ENCODE data around the gene MYL3. TPM values are rescaled to one million over a fixed set of nuclear protein-coding genes. Genes with fewer than 3 reads are reported as not detected.
"Not testable (repeated sequence)": the region's sequence is repeated elsewhere in the genome, so short reads cannot be mapped to it uniquely, and the experiment has no call there.

MYL3 gene
- total RNA-seq, 5 donors from 2014 or later (not counting 1 experiment from before 2014, with no cell fraction given): not detected

- H3K4me3 ChIP-seq (ENCODE audit: control insufficient read depth in 1 of 2, extremely low read depth in 1 of 2, low read length in 1 of 2): no peak overlapping the region
- CTCF ChIA-PET: no interaction called here
- POLR2A ChIA-PET: no interaction called here
- Mint-ChIP-seq H3K4me3 (no peak overlapping the region), H3K27me3 (peaks cover 0 to 1% of the 10 kb centered on the region in 2 donors), H3K27ac (no peak overlapping the region), H3K4me1 (peaks cover 0 to 2% (median 0%) of the 10 kb centered on the region in 3 donors), H3K36me3 (no peaks in the 10 kb centered on the region), H3K9me3 (no peaks in the 10 kb centered on the region)
- H3K27ac ChIP-seq (ENCODE audit: low read length): no peak overlapping the region
- no peak for ATAC-seq (replicated peaks in 1 of 4)
- peaks cover 0 to 4% of the 10 kb centered on the region in 2 experiments for H3K4me1 ChIP-seq (ENCODE audit: control insufficient read depth in 1 of 2, extremely low read depth in 1 of 2, insufficient read depth in 2 of 2, low read length in 2 of 2)
- no peak for DNase-seq
- WGBS (ENCODE audit: insufficient coverage): 88% methylated on average over 2 of the region's 2 CpGs
- peaks cover 0 to 4% of the 10 kb centered on the region in 2 experiments for H3K27me3 ChIP-seq (replicated peaks in 1 of 2; ENCODE audit: control insufficient read depth in 2 of 2, extremely low read depth in 1 of 2, insufficient read depth in 2 of 2, low read length in 1 of 2)
- H3K9me3 ChIP-seq: no peaks in the 10 kb centered on the region
- H3K36me3 ChIP-seq (ENCODE audit: control insufficient read depth in 2 of 2, extremely low read depth in 1 of 2, insufficient read depth in 1 of 2, low read length in 1 of 2): no peaks in the 10 kb centered on the region
Observed at GRCh38 chr3:46830801-46831200, 32.4 kb downstream of the MYL3 start.

- Histone ChIP-seq H3K36me3 (ENCODE audit: control insufficient read depth in 2 of 2, extremely low read depth in 1 of 2, insufficient read depth in 1 of 2, low read length in 1 of 2) (no peaks in the 10 kb centered on the region), H3K4me1 (ENCODE audit: control insufficient read depth in 1 of 2, extremely low read depth in 1 of 2, insufficient read depth in 2 of 2, low read length in 2 of 2) (peaks cover 0 to 4% of the 10 kb centered on the region in 2 experiments), H3K27ac (ENCODE audit: low read length) (no peak overlapping the region), H3K27me3 (replicated peaks in 1 of 2; ENCODE audit: control insufficient read depth in 2 of 2, extremely low read depth in 1 of 2, insufficient read depth in 2 of 2, low read length in 1 of 2) (peaks cover 0 to 4% of the 10 kb centered on the region in 2 experiments), H3K9me3 (no peaks in the 10 kb centered on the region), H3K4me3 (ENCODE audit: control insufficient read depth in 1 of 2, extremely low read depth in 1 of 2, low read length in 1 of 2) (no peak overlapping the region)
- Mint-ChIP-seq H3K9me3 (no peaks in the 10 kb centered on the region), H3K27ac (no peak overlapping the region), H3K4me1 (peaks cover 0 to 2% (median 0%) of the 10 kb centered on the region in 3 donors), H3K36me3 (no peaks in the 10 kb centered on the region), H3K27me3 (peaks cover 0 to 1% of the 10 kb centered on the region in 2 donors), H3K4me3 (no peak overlapping the region)
- POLR2A ChIA-PET: no interaction called here
- 48% methylated on average over 3 of the region's 4 CpGs for WGBS (ENCODE audit: insufficient coverage)
- peak in 7 of 35 experiments; percentile 10 to 31 (median 23) for DNase-seq
- peak in 3 of 4 experiments; percentile 48 to 56 (median 49) for ATAC-seq (replicated peaks in 1 of 4)
- CTCF ChIA-PET: no interaction called here
Observed at GRCh38 chr3:46829699-46830208, 33.5 kb downstream of the MYL3 start.

GRCh38 chr3:46825450-46825849 lies 37.8 kb downstream of the MYL3 start:
- Mint-ChIP-seq H3K4me3 (no peak overlapping the region), H3K4me1 (peaks cover 0 to 2% (median 0%) of the 10 kb centered on the region in 3 donors), H3K36me3 (peaks cover 20% of the 10 kb centered on the region), H3K27me3 (peaks cover 6 to 10% of the 10 kb centered on the region in 2 donors), H3K27ac (no peak overlapping the region), H3K9me3 (peaks cover 14 to 22% (median 16%) of the 10 kb centered on the region in 3 donors)
- Histone ChIP-seq H3K36me3 (ENCODE audit: control insufficient read depth in 2 of 2, extremely low read depth in 1 of 2, insufficient read depth in 1 of 2, low read length in 1 of 2) (no peaks in the 10 kb centered on the region), H3K4me3 (ENCODE audit: control insufficient read depth in 1 of 2, extremely low read depth in 1 of 2, low read length in 1 of 2) (no peak overlapping the region), H3K27me3 (replicated peaks in 1 of 2; ENCODE audit: control insufficient read depth in 2 of 2, extremely low read depth in 1 of 2, insufficient read depth in 2 of 2, low read length in 1 of 2) (peaks cover 0 to 6% of the 10 kb centered on the region in 2 experiments), H3K9me3 (no peaks in the 10 kb centered on the region), H3K27ac (ENCODE audit: low read length) (no peak overlapping the region), H3K4me1 (ENCODE audit: control insufficient read depth in 1 of 2, extremely low read depth in 1 of 2, insufficient read depth in 2 of 2, low read length in 2 of 2) (peaks cover 0 to 4% of the 10 kb centered on the region in 2 experiments)
- DNase-seq (no peak), ATAC-seq (replicated peaks in 1 of 4) (no peak)
- WGBS (ENCODE audit: insufficient coverage): no CpG with 5 or more reads among the region's 2 CpGs
- POLR2A ChIA-PET: interaction anchor here in 1 of 2 donors (0.7 kb wide), 1 partner anchor 544 kb away, joined by 3 read pairs; no protein-coding TSS in a partner anchor
- CTCF ChIA-PET: interaction anchor here in 1 of 2 donors (0.6 kb wide), 1 partner anchor 21 kb away, joined by 5 read pairs; no protein-coding TSS in a partner anchor

GRCh38 chr3:46824211-46824970 lies 38.9 kb downstream of the MYL3 start:
- POLR2A ChIA-PET: no interaction called here
- Mint-ChIP-seq H3K4me1 (peaks cover 0 to 2% (median 0%) of the 10 kb centered on the region in 3 donors), H3K27ac (no peak overlapping the region), H3K4me3 (no peak overlapping the region), H3K27me3 (peaks cover 7 to 10% of the 10 kb centered on the region in 2 donors), H3K36me3 (peaks cover 20% of the 10 kb centered on the region), H3K9me3 (peaks cover 14 to 22% (median 16%) of the 10 kb centered on the region in 3 donors)
- Histone ChIP-seq H3K27me3 (replicated peaks in 1 of 2; ENCODE audit: control insufficient read depth in 2 of 2, extremely low read depth in 1 of 2, insufficient read depth in 2 of 2, low read length in 1 of 2) (peaks cover 0 to 6% of the 10 kb centered on the region in 2 experiments), H3K4me1 (ENCODE audit: control insufficient read depth in 1 of 2, extremely low read depth in 1 of 2, insufficient read depth in 2 of 2, low read length in 2 of 2) (no peaks in the 10 kb centered on the region), H3K27ac (ENCODE audit: low read length) (no peak overlapping the region), H3K4me3 (ENCODE audit: control insufficient read depth in 1 of 2, extremely low read depth in 1 of 2, low read length in 1 of 2) (no peak overlapping the region), H3K9me3 (no peaks in the 10 kb centered on the region), H3K36me3 (ENCODE audit: control insufficient read depth in 2 of 2, extremely low read depth in 1 of 2, insufficient read depth in 1 of 2, low read length in 1 of 2) (no peaks in the 10 kb centered on the region)
- DNase-seq: no peak
- no peak for ATAC-seq (replicated peaks in 1 of 4)
- CTCF ChIA-PET: no interaction called here
- WGBS (ENCODE audit: insufficient coverage): no CpG with 5 or more reads among the region's 2 CpGs

GRCh38 chr3:46823314-46823713 lies 39.9 kb downstream of the MYL3 start:
- H3K4me3 Mint-ChIP-seq; H3K9me3 ChIP-seq; DNase-seq; H3K4me1 ChIP-seq (ENCODE audit: control insufficient read depth in 1 of 2, extremely low read depth in 1 of 2, insufficient read depth in 2 of 2, low read length in 2 of 2); H3K27me3 ChIP-seq (replicated peaks in 1 of 2; ENCODE audit: control insufficient read depth in 2 of 2, extremely low read depth in 1 of 2, insufficient read depth in 2 of 2, low read length in 1 of 2); POLR2A ChIA-PET; CTCF ChIA-PET; H3K27ac ChIP-seq (ENCODE audit: low read length); H3K4me1 Mint-ChIP-seq; H3K36me3 ChIP-seq (ENCODE audit: control insufficient read depth in 2 of 2, extremely low read depth in 1 of 2, insufficient read depth in 1 of 2, low read length in 1 of 2); H3K4me3 ChIP-seq (ENCODE audit: control insufficient read depth in 1 of 2, extremely low read depth in 1 of 2, low read length in 1 of 2); H3K27me3 Mint-ChIP-seq; H3K27ac Mint-ChIP-seq; ATAC-seq (replicated peaks in 1 of 4): not testable (repeated sequence)
- peaks cover 14 to 22% (median 16%) of the 10 kb centered on the region in 3 donors for H3K9me3 Mint-ChIP-seq
- peaks cover 20% of the 10 kb centered on the region for H3K36me3 Mint-ChIP-seq

GRCh38 chr3:46821553-46821952 lies 41.7 kb downstream of the MYL3 start:
- DNase-seq (no peak), ATAC-seq (replicated peaks in 1 of 4) (no peak)
- H3K27me3 Mint-ChIP-seq: peaks cover 10% of the 10 kb centered on the region in 2 donors
- no peak overlapping the region for H3K27ac Mint-ChIP-seq
- H3K4me1 Mint-ChIP-seq: no peaks in the 10 kb centered on the region
- H3K27me3 ChIP-seq (replicated peaks in 1 of 2; ENCODE audit: control insufficient read depth in 2 of 2, extremely low read depth in 1 of 2, insufficient read depth in 2 of 2, low read length in 1 of 2): peaks cover 0 to 6% of the 10 kb centered on the region in 2 experiments
- ChIA-PET CTCF (no interaction called here), POLR2A (no interaction called here)
- no peaks in the 10 kb centered on the region for H3K36me3 ChIP-seq (ENCODE audit: control insufficient read depth in 2 of 2, extremely low read depth in 1 of 2, insufficient read depth in 1 of 2, low read length in 1 of 2)
- H3K4me1 ChIP-seq (ENCODE audit: control insufficient read depth in 1 of 2, extremely low read depth in 1 of 2, insufficient read depth in 2 of 2, low read length in 2 of 2): no peaks in the 10 kb centered on the region
- H3K9me3 Mint-ChIP-seq: peaks cover 14 to 22% (median 16%) of the 10 kb centered on the region in 3 donors
- H3K27ac ChIP-seq (ENCODE audit: low read length): no peak overlapping the region
- no peak overlapping the region for H3K4me3 Mint-ChIP-seq
- WGBS (ENCODE audit: insufficient coverage): no CpG with 5 or more reads among the region's 1 CpG
- H3K36me3 Mint-ChIP-seq: peaks cover 20% of the 10 kb centered on the region
- H3K9me3 ChIP-seq: no peaks in the 10 kb centered on the region
- H3K4me3 ChIP-seq (ENCODE audit: control insufficient read depth in 1 of 2, extremely low read depth in 1 of 2, low read length in 1 of 2): no peak overlapping the region

All from T-cell (primary cell).